SK-N-MC (cell line): Measurements from ENCODE around the gene SERPINB10.

Experiments
- EZH2 ChIP-seq: fragments of 200-600 bp; sonication (generic); IDR thresholded peaks from one replicate; pipeline ENCODE4 v1.6.1; 2017; ENCODE audit warnings: antibody characterized with exemption
- POLR2AphosphoS5 ChIP-seq: IDR thresholded peaks from 2 replicates; pipeline ENCODE4 v1.6.1; 2012; ENCODE audit warnings: mild to moderate bottlenecking, low read depth, low read length, borderline replicate concordance

- TF ChIP-seq POLR2AphosphoS5, result no peak
- no peak for TF ChIP-seq EZH2
These were observed 1.1 kb downstream of the SERPINB10 start for GRCh38 chr18:63908858-63909257.
